ENCODE data around the gene NCAPG.

NCAPG gene

DNA sequence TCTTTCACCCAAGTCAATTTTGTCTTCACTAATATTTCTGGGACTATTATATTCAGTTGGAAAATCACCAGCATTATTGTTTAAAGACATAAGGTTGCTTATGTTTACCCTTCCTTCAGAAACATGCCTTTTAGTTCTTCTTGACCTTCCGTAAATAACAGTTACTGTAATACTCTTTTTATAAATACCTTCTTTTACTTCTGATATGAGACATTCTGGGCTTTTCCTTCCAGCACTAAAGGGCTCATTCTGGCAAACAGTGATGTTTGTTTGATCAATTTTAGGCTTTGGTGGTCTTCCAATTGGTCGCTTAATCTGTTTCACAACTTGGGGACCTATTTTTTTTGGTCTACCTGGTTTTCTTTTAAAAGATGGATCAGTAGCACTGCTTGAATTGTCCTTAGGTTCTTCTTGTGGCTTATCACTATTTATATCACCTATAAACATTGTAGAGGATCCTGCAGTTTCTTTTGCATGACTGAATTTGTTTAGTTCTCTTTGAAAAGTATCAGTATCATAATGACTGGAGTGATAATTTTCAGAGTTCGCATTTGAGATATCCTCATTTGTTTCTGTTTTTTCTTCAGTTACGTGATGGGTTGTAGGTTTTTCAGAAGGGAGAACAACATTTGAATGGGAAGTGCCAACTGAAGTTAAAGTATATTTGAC lies 64.8 kb downstream of the NCAPG start:
- DNase-seq: no peak

- no peak for DNase-seq
These were observed 66.2 kb downstream of the NCAPG start for GRCh38 chr4:17876943-17877342.

GRCh38 chr4:17877661-17878060 lies 66.9 kb downstream of the NCAPG start:
- DNase-seq: no peak

DNA sequence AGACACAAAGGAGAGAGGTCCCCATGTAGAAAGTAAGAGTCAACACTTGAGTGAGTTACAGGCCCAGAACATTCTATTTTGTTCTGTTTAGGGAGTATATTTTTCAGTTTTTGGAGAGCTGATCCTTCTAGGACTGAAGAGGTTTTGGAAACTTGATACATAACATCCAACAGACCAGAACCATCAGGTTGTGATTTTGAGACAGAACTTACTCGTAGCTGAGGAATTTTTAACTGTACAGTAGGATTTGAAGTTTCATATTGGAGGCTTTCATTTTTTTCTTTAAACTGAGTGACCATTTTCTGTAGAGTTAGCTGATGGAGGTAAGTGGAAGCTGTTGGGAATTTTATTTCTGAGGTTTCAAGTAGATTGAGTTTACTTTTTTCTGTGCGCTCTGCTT lies 73.3 kb downstream of the NCAPG start:
- no peak for DNase-seq

GRCh38 chr4:17884511-17884910 lies 73.7 kb downstream of the NCAPG start:
- no peak for DNase-seq

DNA sequence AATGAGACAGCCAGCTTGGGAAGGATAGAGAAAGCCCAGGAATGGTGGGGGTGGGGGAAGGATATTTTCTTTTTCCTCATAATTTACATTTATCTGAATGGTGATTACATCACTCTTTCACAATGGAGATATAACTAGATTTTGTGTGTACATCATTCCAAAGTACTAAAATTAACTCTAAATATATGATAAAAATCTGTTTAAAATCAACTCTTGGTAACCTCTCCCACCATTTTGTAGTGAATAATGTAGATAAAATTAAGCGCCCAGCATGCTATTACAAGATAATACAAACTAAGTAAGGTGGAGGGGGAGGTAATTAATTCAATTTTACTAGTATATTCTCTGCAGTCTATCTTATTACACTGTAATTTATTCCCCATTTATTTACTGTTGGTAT lies 78.9 kb downstream of the NCAPG start:
- no peak for DNase-seq

DNA sequence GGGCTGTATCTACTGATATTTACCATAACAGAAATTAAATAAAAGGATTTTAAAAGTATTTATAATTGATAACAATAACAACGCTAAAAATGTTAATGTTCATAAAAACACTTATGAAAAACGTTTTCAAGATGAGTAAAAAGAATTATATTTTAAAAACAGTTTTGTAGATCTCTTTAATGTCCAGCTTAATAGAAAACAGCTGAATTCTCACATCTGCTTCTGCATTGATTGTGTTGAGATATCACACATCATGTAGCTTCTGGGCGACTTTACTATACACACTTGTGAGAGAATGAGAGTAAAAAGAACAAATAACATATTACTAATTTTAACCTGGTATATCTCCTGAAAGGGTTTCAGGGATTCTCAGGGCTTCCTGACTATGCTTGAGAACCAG lies 83.6 kb downstream of the NCAPG start:
- DNase-seq: no peak

Measured in SW 1271 (cell line).